GM19395 (cell line): Measurements from ENCODE around the gene FAM136A.
"Not testable (repeated sequence)": the region's sequence is repeated elsewhere in the genome, so short reads cannot be mapped to it uniquely, and the experiment has no call there.

ENCODE experiments used
- ATAC-seq: cut with Tn5 transposase; IDR thresholded peaks from one replicate; pipeline ENCODE4 v1.9.1; 2021; ENCODE audit warnings: mild to moderate bottlenecking, moderate library complexity; ENCODE audit not compliant: unreplicated experiment

The FAM136A gene

GRCh38 chr2:70300771-70301343 lies 1.0 kb downstream of the FAM136A start:
- peak; percentile 2 for ATAC-seq

GRCh38 chr2:70297828-70298227 lies 4.0 kb downstream of the FAM136A start:
- ATAC-seq = not testable (repeated sequence)

DNA sequence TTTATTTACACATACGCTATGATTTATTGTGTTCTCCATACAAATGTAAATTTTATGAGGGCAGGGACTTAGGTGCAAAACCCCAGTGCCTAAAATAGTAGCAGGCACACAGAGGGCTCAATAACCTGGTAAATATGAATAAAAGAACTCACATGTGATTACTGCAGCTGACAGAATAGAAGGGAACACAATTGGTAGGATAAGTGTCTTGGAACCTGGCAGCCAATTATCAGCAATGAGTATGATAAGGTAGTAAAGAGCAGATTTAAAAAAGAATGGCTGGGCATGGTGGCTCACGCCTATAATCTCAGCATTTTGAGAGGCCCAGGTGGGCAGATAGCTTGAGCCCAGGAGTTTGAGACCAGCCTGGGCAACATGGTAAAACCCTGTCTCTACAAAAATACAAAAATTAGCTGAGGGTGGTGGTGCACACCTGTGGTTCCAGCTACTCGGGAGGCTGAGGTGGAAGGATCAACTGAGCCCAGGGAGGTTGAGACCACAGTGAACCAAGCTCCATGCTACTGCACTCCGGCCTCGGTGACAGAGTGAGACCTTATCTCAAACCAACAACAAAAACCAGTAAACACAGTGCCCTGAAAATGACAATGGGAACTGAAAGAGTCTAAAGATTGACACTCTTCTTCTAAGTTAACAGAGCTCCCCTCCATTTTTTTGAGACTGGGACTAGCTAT lies 18.2 kb downstream of the FAM136A start:
- ATAC-seq = no peak

DNA sequence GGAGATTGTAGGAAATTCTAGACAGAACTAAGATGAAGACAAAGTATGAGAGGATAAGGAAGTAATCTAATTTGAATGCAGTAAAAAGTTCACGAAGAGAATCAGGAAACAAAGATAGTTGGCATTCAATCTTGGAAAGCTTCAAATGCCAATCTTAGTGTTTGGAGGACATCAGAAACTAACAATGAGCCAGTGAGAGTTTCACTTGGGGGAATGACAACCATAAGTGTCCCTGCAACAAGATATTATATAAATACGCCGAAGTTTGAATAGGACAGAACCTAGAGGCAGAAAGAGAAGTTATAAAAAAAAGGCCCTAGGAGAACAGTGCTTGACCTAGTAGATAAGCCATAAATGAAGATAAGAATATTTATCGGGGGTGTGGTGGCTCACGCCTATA lies 19.4 kb downstream of the FAM136A start:
- no peak for ATAC-seq

DNA sequence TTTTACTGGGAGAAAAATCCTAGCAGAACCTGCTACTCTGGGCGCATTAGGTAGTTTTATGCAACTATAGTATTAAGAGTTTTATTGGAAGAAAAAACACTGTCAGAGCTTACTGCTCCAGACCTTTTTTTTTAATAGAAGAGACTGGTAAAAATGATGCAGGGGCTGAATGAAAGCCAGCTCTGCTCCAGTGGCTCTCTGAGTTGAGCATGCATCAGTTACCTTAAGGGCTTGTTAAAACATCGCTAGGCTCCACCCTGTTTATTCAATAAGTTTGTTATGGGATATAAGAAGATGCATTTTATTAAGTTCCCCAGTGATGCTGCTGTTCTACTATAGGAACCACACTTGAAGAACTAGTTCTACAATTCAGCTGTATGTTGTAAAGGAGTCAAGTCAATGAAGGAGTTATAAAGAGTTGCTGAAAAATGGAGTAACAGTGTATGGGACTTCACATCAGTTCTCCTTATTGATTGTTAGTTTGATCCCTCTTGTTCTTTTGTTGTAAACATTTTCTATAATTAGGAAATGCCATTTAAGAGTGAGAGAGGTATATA lies 21.5 kb downstream of the FAM136A start:
- ATAC-seq = no peak

- no peak for ATAC-seq
Measured at GRCh38 chr2:70270323-70270722, 31.5 kb downstream of the FAM136A start.

GRCh38 chr2:70269422-70270302 lies 32.2 kb downstream of the FAM136A start:
- not testable (repeated sequence) for ATAC-seq

DNA sequence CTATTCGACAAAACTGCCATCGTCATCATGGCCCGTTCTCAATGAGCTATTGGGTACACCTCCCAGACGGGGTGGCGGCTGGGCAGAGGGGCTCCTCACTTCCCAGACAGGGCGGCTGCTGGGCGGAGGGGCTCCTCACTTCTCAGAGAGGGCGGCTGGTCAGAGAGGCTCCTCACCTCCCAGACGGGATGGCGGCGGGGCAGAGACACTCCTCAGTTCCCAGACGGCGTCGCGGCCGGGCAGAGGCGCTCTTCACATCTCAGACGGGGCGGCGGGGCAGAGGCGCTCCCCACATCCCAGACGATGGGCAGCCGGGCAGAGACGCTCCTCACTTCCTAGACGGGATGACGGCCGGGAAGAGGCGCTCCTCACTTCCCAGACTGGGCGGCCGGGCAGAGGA lies 34.9 kb downstream of the FAM136A start:
- ATAC-seq = not testable (repeated sequence)

- ATAC-seq = no peak
Measured at GRCh38 chr2:70261501-70261900, 40.4 kb downstream of the FAM136A start.

GRCh38 chr2:70258532-70258875 lies 43.4 kb downstream of the FAM136A start:
- ATAC-seq = peak; percentile 5

DNA sequence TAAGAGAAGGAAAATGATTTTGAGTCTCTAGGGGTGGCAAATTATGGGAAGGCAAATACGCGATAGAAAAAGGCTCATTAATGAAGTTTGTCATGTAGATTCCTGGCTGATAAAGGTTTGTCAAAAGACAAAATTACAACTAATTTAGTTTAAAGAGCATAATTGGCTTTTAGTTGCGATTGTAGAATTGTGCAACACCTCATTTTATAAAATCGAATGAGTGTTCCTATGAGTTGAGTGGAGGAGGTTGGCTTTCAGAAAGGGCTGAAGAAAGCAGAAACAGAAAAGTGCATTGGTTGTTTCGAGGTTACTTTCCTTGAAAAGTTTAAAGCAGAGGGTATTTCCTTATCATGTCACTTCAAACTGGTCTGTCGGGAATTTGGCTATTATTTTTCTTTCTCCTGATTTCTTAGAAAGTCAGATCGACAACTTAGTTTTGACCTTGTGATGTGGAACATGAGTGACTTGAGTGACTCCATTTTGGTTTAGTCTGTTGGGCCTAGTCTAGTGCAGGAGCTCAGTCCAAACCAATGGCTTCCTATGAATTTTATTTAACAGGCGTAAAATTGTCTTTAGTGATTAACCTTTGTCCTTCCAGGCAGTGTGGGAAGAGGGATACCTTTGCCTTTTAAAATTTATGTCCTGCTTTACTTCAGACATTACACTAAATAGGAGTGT lies 46.1 kb downstream of the FAM136A start:
- no peak for ATAC-seq

- no peak for ATAC-seq
Measured at GRCh38 chr2:70250434-70250833, 51.4 kb downstream of the FAM136A start.

DNA sequence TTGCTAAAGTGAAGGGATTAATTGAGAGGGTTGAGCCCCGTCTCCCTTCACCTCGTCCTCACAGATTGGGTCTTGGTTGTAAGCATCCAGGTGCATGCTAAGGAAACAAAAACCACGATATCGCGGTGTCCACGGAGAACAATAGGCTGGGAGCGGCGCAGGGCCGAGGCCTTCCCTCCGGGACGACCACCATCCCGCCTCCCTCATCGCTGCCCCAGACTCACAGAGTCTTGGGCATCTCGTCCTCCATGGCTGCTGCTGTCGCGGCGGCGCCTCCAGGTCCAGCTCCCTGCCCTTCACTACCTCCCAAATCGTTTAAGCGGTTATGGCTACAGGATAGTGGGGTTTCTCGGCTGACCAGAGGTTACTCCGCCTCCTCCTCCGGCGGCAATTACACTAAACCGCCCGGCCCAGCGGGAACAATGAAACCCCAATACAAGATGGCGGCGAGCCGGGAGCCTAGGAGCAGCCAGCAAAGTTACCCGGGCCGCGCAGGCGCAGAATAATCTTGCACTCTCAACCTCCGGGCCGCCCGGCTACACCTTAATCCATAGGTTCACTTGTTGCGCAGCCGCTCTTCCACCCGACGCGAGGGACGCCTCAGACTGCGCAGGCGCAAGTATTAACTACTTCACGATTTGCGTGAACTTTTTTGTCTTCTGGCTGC lies 53.6 kb downstream of the FAM136A start, which contains the start of gene TIA1:
TIA1 (minus strand) TSS at position 448 of the 667 bp plus-strand sequence; CDS start at position 250, 198 bp downstream.
- ATAC-seq = peak; percentile 95

DNA sequence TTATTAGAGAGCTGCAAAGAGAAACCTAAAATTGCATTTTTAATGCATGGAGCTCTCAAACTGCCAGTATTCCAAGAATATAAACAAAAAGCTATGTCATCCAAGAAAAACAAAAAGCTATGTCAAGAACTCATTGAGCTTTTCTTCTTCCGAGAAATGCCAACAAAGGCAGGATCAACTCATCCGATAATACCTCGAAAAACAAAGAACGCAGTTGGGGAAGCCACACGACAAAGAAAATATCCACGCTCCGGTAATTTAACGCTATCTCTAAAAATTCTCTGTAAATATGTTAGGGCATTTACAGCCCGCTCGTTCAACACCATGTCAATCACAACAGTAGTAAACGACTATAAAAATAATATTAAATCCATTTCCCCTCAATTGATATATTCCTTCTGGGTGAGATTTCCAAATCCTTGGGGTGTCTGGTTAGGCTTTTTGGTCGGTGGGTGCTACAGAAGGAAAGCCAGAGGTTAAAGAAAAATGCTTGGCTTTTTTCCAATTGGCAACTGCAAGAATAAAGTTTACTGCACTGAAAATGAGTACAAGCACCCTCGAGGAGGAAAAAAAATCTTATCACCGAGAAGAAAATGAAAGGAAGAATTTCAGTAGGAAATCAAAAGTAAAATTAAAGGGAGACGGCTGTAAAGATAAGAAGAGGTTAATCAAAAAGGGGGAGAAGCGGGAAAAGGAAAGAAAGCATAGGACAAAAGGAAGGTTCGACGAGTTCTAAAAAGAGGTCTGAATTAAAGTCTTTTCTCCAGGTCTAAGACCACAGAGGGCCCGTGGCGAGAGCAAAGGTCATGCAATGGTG lies 54.3 kb downstream of the FAM136A start:
- no peak for ATAC-seq
